NCI-H510A (cell line): ENCODE results near the gene VGF.
"Not testable (repeated sequence)": the region's sequence is repeated elsewhere in the genome, so short reads cannot be mapped to it uniquely, and the experiment has no call there.

Experiments used
- DNase-seq: peaks from one replicate; lab custom pipeline; 2025; lab: John Stamatoyannopoulos, UW

The VGF gene

DNA sequence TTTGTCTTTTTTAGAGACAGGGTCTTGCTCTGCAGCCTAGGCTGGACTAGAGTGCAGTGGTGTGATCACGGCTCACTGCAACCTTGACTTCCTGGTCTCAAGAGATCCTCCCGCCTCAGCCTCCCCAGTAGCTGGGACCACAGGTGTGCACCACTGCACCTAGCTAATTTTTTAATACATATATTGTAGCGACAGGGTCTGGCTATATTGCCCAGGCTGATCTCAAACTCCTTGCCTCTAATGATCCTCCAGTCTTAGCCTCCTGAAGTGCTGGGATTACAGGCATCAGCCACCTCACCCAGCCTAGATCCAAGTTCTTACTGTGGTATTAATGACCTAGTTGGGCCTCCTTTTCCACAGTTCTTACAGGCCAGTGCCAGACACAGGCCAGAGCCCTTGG is 50.2 kb downstream of the VGF start:
- no peak for DNase-seq

DNA sequence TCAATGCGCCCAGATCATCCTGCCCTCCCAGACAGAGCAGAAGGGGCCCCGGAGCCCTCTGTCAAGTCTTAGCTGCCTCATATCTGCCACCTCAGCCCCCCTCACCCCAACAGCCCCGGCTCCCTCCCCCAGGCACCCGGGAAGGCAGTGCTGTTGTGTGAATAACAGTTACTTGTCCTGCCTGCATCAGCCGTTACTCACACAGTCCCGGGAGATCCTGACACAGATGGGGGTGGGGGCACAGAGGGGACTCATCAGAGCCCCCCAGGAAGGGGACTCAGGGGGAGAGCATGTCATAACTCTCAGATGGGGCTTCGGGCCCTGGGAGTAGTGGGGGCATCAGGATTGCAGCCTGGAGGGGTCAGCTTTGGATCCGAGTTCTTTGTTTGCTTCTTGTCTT is 50.9 kb downstream of the VGF start:
- no peak for DNase-seq

DNA sequence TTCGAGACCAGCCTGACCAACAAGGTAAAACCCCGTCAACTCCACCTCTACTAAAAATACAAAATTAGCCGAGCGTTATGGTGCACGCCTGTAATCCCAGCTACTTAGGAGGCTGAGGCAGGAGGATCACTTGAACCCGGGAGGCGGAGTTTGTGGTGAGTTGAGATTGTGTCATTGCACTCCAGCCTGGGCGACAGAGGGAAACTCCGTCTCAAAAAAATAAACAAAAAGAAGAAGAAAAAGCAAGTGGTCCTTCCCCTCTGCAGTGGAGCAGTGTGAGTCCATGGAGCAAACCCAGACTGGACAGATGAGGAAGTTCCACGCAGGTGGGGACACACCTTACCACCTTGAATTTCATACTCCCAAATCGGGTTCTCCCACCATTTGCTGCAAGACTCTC is 51.5 kb downstream of the VGF start:
- DNase-seq = no peak

DNA sequence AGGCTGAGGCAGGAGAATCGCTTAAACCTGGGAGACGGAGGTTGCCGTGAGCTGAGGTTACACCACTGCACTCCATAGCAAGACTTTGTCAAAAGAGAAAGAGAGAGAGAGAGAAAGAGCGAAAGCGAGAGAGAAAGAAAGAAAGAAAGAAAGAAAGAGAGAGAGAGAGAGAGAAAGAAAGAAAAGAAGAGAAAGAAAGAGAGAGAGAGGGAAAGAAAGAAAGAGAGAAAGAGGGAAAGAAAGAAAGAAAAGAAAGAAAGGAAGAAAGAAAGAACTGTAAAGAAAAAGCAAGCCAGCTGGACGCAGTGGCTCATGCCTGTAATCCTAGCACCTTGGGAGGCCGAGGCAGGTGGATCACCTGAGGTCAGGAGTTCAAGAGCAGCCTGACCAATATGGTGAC is 52.2 kb downstream of the VGF start:
- not testable (repeated sequence) for DNase-seq
